ENCODE measurements around the gene ANKRD44.
"Not testable (repeated sequence)": the region's sequence is repeated elsewhere in the genome, so short reads cannot be mapped to it uniquely, and the experiment has no call there.

ANKRD44 gene

DNA sequence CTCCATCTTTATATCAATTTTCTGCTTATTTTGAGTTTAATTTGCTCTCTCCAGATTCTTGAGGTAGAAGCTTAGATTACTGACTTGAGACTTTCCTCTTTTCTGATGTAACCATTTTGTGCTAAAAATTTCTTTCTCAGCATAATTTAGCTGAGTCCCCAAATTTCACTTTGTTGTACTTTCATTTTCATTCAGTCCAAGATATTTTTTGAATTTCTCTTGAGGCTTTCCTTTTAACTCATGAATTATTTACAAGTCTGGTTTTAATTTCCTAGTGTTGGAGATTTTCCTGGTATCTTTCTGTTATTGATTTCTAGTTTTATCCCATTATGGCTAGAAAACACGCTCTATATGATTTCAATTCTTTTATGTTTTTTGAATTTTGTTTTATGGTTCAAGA, 239.4 kb downstream of the ANKRD44 start:
- no peak overlapping the region for H3K4me3 ChIP-seq (ENCODE audit: low read depth, low read length)
- TF ChIP-seq, protein P1, sequence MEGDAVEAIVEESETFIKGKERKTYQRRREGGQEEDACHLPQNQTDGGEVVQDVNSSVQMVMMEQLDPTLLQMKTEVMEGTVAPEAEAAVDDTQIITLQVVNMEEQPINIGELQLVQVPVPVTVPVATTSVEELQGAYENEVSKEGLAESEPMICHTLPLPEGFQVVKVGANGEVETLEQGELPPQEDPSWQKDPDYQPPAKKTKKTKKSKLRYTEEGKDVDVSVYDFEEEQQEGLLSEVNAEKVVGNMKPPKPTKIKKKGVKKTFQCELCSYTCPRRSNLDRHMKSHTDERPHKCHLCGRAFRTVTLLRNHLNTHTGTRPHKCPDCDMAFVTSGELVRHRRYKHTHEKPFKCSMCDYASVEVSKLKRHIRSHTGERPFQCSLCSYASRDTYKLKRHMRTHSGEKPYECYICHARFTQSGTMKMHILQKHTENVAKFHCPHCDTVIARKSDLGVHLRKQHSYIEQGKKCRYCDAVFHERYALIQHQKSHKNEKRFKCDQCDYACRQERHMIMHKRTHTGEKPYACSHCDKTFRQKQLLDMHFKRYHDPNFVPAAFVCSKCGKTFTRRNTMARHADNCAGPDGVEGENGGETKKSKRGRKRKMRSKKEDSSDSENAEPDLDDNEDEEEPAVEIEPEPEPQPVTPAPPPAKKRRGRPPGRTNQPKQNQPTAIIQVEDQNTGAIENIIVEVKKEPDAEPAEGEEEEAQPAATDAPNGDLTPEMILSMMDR (IDR thresholded peaks at IDR 0.05; ENCODE audit: low read depth, low read length): no peak

DNA sequence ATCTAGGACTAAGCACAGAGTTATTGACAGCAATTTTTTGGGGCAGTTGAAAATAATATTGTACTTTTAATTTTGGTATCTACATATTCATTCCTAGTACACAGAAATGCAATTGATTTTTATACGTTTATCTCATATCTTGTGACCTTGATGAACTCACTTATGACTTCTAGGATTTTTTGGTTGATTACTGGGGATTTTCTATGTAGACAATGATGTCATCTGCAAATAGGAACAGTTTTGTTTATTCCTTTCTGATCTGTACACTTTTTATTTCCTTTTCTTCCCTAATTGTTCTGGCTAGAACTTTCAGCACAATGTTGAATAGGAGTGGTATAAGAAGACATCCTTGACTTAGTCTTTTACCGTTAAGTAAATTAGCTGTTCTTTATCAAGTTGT, 240.6 kb downstream of the ANKRD44 start:
- TF ChIP-seq, protein P1 (IDR thresholded peaks at IDR 0.05; ENCODE audit: low read depth, low read length): no peak
- no peak overlapping the region for H3K4me3 ChIP-seq (ENCODE audit: low read depth, low read length)

DNA sequence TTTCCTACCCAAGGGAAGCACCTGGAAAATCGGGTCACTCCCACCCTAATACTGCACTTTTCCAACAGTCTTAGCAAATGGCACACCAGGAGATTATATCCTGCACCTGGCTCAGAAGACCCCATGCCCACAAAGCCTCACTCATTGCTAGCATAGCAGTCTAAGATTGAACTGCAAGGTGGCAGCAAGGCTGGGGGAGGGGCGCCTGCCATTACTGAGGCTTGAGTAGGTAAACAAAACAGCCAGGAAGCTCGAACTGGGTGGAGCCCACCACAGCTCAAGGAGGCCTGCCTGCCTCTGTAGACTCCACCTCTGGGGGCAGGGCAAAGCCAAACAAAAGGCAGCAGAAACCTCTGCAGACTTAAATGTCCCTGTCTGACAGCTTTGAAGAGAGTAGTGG, 248.0 kb downstream of the ANKRD44 start:
- not testable (repeated sequence) for H3K4me3 ChIP-seq (ENCODE audit: low read depth, low read length)

DNA sequence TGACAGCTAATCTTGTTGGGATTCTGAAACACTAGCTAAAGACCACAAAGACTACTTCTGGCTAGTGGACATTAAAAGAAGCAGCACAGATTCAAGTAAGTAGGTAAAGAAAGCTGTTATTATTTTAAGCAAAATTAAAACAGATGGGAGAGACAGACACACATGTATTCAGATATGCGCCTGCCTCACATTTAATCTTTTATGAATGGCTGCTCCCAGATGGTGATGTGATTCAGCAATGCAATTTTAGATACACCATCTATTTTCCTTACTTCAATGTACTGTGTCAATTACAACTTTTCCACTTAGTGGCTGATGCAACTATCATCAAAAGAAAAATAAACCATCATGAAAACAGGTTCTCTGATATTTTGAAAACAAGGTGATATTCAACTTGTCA, 251.1 kb downstream of the ANKRD44 start:
- H3K4me3 ChIP-seq (ENCODE audit: low read depth, low read length): no peak overlapping the region
- TF ChIP-seq, protein P1 (IDR thresholded peaks at IDR 0.05; ENCODE audit: low read depth, low read length): no peak

DNA sequence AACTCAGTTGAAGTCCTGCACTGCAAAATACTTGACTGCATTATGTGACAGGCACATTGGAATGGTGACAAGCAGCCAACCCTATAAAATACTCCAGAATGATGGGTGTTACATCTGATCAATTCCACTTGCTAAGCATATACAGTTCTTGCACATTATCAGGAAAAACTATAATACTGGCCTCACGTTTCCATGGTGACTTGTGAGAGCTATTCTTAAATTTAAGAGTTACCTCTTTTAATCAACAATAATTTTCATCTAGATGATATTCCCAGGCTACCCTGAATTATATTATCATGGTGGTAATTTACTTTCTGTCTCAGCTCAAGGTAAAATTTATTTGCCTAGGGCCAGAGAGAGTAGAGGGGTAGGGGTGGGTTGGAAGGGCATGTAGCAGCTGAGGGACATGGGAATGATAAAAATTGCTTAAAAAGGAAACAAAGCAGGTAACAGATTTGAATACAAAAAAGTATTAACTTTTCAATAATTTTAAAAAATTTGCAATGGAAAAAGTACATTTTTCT, 251.7 kb downstream of the ANKRD44 start:
- TF ChIP-seq, protein P1 (IDR thresholded peaks at IDR 0.05; ENCODE audit: low read depth, low read length): no peak
- H3K4me3 ChIP-seq (ENCODE audit: low read depth, low read length): no peak overlapping the region

DNA sequence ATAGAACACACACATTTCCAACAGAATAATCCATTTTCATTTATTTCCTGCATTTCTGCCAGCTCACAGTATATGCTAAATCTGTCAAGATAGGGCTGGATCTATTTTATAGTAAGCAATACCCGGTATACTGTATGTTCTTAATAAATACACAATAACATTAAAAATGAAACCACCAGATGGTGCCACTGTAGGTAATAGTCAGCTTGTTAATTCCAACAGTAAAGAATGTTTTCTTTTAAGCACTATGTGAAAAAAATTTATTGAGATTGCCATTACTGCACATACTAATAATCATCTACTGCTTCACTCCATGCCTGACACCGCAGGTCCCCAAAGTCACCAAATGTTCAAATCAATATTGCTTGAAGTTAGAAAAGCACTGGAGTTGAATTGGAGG, 252.6 kb downstream of the ANKRD44 start:
- no peak overlapping the region for H3K4me3 ChIP-seq (ENCODE audit: low read depth, low read length)
- TF ChIP-seq, protein P1 (IDR thresholded peaks at IDR 0.05; ENCODE audit: low read depth, low read length): no peak

DNA sequence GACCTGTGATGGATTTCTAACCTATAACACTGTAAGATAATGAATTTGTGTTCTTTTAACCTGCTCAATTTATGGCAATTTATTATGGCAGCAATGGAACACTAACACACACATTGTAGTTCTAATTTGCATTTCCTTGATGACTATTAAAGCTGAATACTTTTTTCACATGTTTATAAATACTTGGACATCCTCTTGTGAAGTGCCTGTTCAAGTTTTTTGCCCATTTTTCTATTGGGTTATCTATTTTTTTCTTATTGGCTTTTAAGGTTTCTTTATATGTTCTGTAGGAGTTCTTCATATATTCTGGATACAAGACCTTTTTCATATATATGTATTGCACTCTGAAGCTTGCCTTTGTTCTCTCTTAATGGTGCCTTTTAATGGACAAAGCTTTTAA, 255.5 kb downstream of the ANKRD44 start:
- TF ChIP-seq, protein P1 (IDR thresholded peaks at IDR 0.05; ENCODE audit: low read depth, low read length): no peak
- H3K4me3 ChIP-seq (ENCODE audit: low read depth, low read length): no peak overlapping the region

DNA sequence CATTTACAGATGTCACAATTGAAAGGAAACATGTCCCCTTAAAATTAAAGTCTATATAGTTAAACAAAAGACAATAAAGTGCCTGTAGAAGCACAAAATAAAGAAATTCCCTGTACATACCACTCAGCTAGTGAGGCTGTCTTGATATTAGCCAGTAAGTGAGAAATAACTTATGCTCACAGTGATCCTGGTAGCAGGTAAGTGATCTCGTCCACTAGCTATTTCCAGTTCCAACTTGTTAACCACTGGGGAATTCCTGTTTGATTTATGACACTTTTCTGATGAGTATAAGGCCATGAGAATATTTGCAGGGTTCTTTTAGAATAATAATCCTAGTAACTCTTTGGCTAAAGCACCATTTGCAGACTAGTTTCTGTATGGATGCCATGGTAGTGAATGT, 256.1 kb downstream of the ANKRD44 start:
- H3K4me3 ChIP-seq (ENCODE audit: low read depth, low read length): no peak overlapping the region
- TF ChIP-seq, protein P1 (IDR thresholded peaks at IDR 0.05; ENCODE audit: low read depth, low read length): no peak
